WTC11 (cell line): Measurements from ENCODE around the gene EBF3. TPM values are rescaled to one million over a fixed set of nuclear protein-coding genes. Genes with fewer than 3 reads are reported as not detected.

Experiments used
- ATAC-seq: fragments of 200-7000 bp; cut with Tn5 transposase; 2 replicates; pipeline ENCODE4 v1.10.0; 2021; ENCODE audit warnings: mild to moderate bottlenecking, moderate library complexity
- CTCF ChIA-PET: fragments of 300-600 bp; sonication (Branson Sonifier 250); formaldehyde crosslinking; loops from one replicate; lab custom pipeline; 2021; ENCODE audit warnings: antibody characterized with exemption; lab: Charles Lee
- POLR2A ChIA-PET: fragments of 350-600 bp; sonication (Branson Sonifier 250); formaldehyde crosslinking; loops from one replicate; lab custom pipeline; 2021; ENCODE audit warnings: antibody characterized with exemption; lab: Charles Lee
- DNase-seq: peaks from one replicate; pipeline ENCODE4 v3.0.0; 2021; ENCODE audit warnings: low spot score
- H3K27ac Mint-ChIP-seq: 2 replicates; pipeline ENCODE4 v1.8.0; 2021; ENCODE audit warnings: mixed read lengths
- H3K27me3 Mint-ChIP-seq: 2 replicates; pipeline ENCODE4 v1.8.0; 2021; ENCODE audit warnings: low read depth, mild to moderate bottlenecking, moderate library complexity, mixed read lengths
- H3K36me3 Mint-ChIP-seq: 2 replicates; pipeline ENCODE4 v1.8.0; 2021; ENCODE audit warnings: mixed read lengths
- H3K4me1 Mint-ChIP-seq: 2 replicates; pipeline ENCODE4 v1.8.0; 2022; ENCODE audit warnings: mixed read lengths
- H3K4me3 Mint-ChIP-seq: 2 replicates; pipeline ENCODE4 v1.8.0; 2021; ENCODE audit warnings: mild to moderate bottlenecking, moderate library complexity, mixed read lengths
- H3K9me3 Mint-ChIP-seq: 2 replicates; pipeline ENCODE4 v1.8.0; 2021; ENCODE audit warnings: mixed read lengths
- CREB1 ChIP-seq: sonication (generic); formaldehyde crosslinking; IDR thresholded peaks from 2 replicates; pipeline ENCODE4 v1.8.0; 2023; ENCODE audit warnings: mild to moderate bottlenecking, missing genetic modification reagents
- FOXJ3 ChIP-seq: sonication (generic); formaldehyde crosslinking; IDR thresholded peaks from 2 replicates; pipeline ENCODE4 v1.9.0; 2021; ENCODE audit warnings: missing genetic modification reagents, mild to moderate bottlenecking, borderline replicate concordance
- FOXP1 ChIP-seq: sonication (generic); formaldehyde crosslinking; IDR thresholded peaks from 2 replicates; pipeline ENCODE4 v1.8.0; 2022; ENCODE audit warnings: missing genetic modification reagents, mild to moderate bottlenecking, moderate library complexity, borderline replicate concordance
- HMGA2 ChIP-seq: fragments of 250-450 bp; sonication (Bioruptor Pico); IDR thresholded peaks from 2 replicates; pipeline ENCODE4 v1.4.0; 2021; ENCODE audit warnings: mild to moderate bottlenecking, moderate library complexity
- IRF2 ChIP-seq: sonication (generic); formaldehyde crosslinking; IDR thresholded peaks from 2 replicates; pipeline ENCODE4 v1.8.0; 2022; ENCODE audit warnings: low read depth, missing genetic modification reagents, borderline replicate concordance
- JAZF1 ChIP-seq: fragments of 250-450 bp; sonication (Bioruptor Pico); IDR thresholded peaks from 2 replicates; pipeline ENCODE4 v1.9.0; 2021; ENCODE audit warnings: moderate library complexity, mild to moderate bottlenecking, inconsistent platforms
- NR3C1 ChIP-seq: sonication (generic); formaldehyde crosslinking; conservative IDR thresholded peaks from 2 replicates; pipeline ENCODE4 v1.8.1; 2023; ENCODE audit warnings: low read depth, mild to moderate bottlenecking, missing genetic modification reagents
- RELA ChIP-seq: sonication (generic); formaldehyde crosslinking; IDR thresholded peaks from 2 replicates; pipeline ENCODE4 v1.8.1; 2022; ENCODE audit warnings: missing genetic modification reagents, mild to moderate bottlenecking, borderline replicate concordance
- SMAD3 ChIP-seq: sonication (generic); formaldehyde crosslinking; IDR thresholded peaks from 2 replicates; pipeline ENCODE4 v1.8.0; 2022; ENCODE audit warnings: missing genetic modification reagents, mild to moderate bottlenecking, borderline replicate concordance
- SMAD4 ChIP-seq: sonication (generic); formaldehyde crosslinking; IDR thresholded peaks from 2 replicates; pipeline ENCODE4 v1.8.0; 2022; ENCODE audit warnings: mild to moderate bottlenecking, missing genetic modification reagents
- TCF7 ChIP-seq: sonication (generic); formaldehyde crosslinking; IDR thresholded peaks from 2 replicates; pipeline ENCODE4 v1.8.0; 2022; ENCODE audit warnings: mild to moderate bottlenecking, low read depth, missing genetic modification reagents, moderate library complexity
- TEAD4 ChIP-seq: sonication (generic); formaldehyde crosslinking; IDR thresholded peaks from 2 replicates; pipeline ENCODE4 v1.8.0; 2022; ENCODE audit warnings: mild to moderate bottlenecking, missing genetic modification reagents
- ZNF121 ChIP-seq: sonication (generic); formaldehyde crosslinking; IDR thresholded peaks from 2 replicates; pipeline ENCODE4 v1.8.0; 2023; ENCODE audit warnings: missing genetic modification reagents
- ZNF138 ChIP-seq: sonication (generic); formaldehyde crosslinking; conservative IDR thresholded peaks from 2 replicates; pipeline ENCODE4 v1.8.1; 2022; ENCODE audit warnings: mild to moderate bottlenecking, moderate library complexity, missing genetic modification reagents
- ZNF671 ChIP-seq: fragments of 250-450 bp; sonication (Bioruptor Pico); IDR thresholded peaks from 2 replicates; pipeline ENCODE4 v1.8.0; 2021; ENCODE audit warnings: mild to moderate bottlenecking
- total RNA-seq: library from RNA; stranded (reverse); gene quantifications from 3 replicates; pipeline ENCODE4 v1.2.3, GENCODE V29; 2021
- TF ChIP-seq, protein P1 (sequence below): fragments of 250-450 bp; sonication (Bioruptor Pico); IDR thresholded peaks from 2 replicates; pipeline ENCODE4 v1.9.0; 2021; ENCODE audit warnings: mild to moderate bottlenecking
- TF ChIP-seq, protein P2 (sequence below): sonication (generic); formaldehyde crosslinking; conservative IDR thresholded peaks from 2 replicates; pipeline ENCODE4 v1.8.1; 2023; ENCODE audit warnings: mild to moderate bottlenecking, low read depth, missing genetic modification reagents, moderate library complexity
- TF ChIP-seq, protein P3 (sequence below): sonication (generic); formaldehyde crosslinking; IDR thresholded peaks from 2 replicates; pipeline ENCODE4 v1.8.1; 2023; ENCODE audit warnings: mild to moderate bottlenecking, missing genetic modification reagents, moderate library complexity
- TF ChIP-seq, protein P4 (sequence below): fragments of 250-450 bp; sonication (Bioruptor Pico); IDR thresholded peaks from 2 replicates; pipeline ENCODE4 v1.9.0; 2021; ENCODE audit warnings: mild to moderate bottlenecking
- TF ChIP-seq, protein P5 (sequence below): sonication (generic); formaldehyde crosslinking; IDR thresholded peaks from 2 replicates; pipeline ENCODE4 v1.8.1; 2022; ENCODE audit warnings: mild to moderate bottlenecking, moderate library complexity, missing genetic modification reagents
- TF ChIP-seq, protein P6 (sequence below): sonication (generic); formaldehyde crosslinking; conservative IDR thresholded peaks from 2 replicates; pipeline ENCODE4 v1.8.1; 2022; ENCODE audit warnings: mild to moderate bottlenecking, missing genetic modification reagents

EBF3 gene
- total RNA-seq, 1 experiment from 2014 or later = 1.2 TPM

DNA sequence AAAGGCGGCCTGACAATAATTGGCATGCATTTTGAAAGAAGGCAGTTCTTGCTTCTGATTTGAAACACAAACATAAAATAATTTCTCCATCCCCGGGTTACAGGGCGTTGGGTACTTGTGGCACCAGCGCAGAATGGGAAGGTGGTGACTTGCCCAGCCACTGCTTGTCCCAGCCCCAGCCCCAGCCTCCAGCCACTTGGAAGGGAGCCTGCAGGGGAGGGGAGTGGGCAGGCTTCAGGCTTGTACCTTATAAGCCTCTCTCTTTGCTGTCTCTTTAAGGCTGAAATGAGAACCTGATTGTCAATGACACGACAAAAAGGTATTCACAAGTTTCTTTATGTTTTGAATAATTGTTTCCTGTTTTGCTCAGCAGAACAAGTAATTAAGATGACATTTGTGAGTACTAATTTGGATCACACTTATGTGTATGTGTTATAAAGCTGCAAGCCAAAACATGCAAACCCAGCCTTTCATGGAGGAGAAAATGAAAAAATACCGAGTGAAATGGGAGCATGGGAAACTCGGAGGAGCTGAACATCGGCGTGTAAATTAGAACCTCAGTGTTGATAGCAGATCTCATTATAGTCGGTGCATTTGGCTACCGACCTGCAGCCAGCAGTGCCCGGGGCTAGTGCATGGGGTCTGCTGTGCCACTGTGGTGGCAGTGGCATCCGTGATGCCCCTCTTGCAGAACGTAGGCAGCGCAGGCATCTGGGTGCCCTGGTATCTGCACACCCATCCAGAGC, 129.9 kb downstream of the EBF3 start (continued):
- TF ChIP-seq, protein P1, sequence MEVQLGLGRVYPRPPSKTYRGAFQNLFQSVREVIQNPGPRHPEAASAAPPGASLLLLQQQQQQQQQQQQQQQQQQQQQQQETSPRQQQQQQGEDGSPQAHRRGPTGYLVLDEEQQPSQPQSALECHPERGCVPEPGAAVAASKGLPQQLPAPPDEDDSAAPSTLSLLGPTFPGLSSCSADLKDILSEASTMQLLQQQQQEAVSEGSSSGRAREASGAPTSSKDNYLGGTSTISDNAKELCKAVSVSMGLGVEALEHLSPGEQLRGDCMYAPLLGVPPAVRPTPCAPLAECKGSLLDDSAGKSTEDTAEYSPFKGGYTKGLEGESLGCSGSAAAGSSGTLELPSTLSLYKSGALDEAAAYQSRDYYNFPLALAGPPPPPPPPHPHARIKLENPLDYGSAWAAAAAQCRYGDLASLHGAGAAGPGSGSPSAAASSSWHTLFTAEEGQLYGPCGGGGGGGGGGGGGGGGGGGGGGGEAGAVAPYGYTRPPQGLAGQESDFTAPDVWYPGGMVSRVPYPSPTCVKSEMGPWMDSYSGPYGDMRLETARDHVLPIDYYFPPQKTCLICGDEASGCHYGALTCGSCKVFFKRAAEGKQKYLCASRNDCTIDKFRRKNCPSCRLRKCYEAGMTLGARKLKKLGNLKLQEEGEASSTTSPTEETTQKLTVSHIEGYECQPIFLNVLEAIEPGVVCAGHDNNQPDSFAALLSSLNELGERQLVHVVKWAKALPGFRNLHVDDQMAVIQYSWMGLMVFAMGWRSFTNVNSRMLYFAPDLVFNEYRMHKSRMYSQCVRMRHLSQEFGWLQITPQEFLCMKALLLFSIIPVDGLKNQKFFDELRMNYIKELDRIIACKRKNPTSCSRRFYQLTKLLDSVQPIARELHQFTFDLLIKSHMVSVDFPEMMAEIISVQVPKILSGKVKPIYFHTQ = no peak
- TF ChIP-seq, protein P2, sequence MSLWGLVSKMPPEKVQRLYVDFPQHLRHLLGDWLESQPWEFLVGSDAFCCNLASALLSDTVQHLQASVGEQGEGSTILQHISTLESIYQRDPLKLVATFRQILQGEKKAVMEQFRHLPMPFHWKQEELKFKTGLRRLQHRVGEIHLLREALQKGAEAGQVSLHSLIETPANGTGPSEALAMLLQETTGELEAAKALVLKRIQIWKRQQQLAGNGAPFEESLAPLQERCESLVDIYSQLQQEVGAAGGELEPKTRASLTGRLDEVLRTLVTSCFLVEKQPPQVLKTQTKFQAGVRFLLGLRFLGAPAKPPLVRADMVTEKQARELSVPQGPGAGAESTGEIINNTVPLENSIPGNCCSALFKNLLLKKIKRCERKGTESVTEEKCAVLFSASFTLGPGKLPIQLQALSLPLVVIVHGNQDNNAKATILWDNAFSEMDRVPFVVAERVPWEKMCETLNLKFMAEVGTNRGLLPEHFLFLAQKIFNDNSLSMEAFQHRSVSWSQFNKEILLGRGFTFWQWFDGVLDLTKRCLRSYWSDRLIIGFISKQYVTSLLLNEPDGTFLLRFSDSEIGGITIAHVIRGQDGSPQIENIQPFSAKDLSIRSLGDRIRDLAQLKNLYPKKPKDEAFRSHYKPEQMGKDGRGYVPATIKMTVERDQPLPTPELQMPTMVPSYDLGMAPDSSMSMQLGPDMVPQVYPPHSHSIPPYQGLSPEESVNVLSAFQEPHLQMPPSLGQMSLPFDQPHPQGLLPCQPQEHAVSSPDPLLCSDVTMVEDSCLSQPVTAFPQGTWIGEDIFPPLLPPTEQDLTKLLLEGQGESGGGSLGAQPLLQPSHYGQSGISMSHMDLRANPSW (CRISPR knock-in tag) = no peak

DNA sequence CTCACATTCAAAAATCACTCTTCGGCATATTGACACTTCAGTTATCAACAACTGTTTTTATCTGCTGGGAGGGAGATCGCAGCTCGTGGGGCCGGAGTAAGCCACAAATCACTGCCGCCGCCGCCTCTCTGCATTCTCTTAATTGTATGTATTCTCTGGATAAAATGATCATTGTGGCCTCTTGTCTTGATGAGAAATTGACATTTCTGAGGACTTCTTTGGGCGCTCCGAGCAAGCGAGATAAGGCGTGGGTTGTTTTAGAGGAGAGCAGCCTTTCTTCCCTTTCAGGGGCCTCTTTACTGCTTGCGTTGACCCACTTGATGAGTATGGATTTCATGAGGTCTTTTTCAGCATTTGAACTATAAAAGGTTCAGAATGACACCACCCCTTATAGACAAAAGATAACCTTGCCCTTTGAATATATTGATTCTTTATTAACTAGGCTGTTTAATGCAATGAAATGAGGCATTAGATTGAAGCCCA, 130.6 kb downstream of the EBF3 start:
- ATAC-seq = no peak
- Mint-ChIP-seq H3K9me3 (no peaks in the 10 kb centered on the region), H3K4me1 (no peaks in the 10 kb centered on the region), H3K27me3 (no peaks in the 10 kb centered on the region), H3K4me3 (no peak overlapping the region), H3K27ac (no peak overlapping the region), H3K36me3 (no peaks in the 10 kb centered on the region)
- ChIA-PET CTCF (no interaction called here), POLR2A (no interaction called here)
- TF ChIP-seq ZNF138 (CRISPR knock-in tag) (no peak), TCF7 (CRISPR knock-in tag) (no peak), RELA (CRISPR knock-in tag) (no peak), ZNF121 (CRISPR knock-in tag) (no peak), IRF2 (CRISPR knock-in tag) (no peak), CREB1 (CRISPR knock-in tag) (no peak), ZNF671 (CRISPR knock-in tag) (no peak), SMAD3 (CRISPR knock-in tag) (no peak), HMGA2 (CRISPR knock-in tag) (no peak)
- TF ChIP-seq, protein P3, sequence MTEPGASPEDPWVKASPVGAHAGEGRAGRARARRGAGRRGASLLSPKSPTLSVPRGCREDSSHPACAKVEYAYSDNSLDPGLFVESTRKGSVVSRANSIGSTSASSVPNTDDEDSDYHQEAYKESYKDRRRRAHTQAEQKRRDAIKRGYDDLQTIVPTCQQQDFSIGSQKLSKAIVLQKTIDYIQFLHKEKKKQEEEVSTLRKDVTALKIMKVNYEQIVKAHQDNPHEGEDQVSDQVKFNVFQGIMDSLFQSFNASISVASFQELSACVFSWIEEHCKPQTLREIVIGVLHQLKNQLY = no peak
- DNase-seq = no peak

DNA sequence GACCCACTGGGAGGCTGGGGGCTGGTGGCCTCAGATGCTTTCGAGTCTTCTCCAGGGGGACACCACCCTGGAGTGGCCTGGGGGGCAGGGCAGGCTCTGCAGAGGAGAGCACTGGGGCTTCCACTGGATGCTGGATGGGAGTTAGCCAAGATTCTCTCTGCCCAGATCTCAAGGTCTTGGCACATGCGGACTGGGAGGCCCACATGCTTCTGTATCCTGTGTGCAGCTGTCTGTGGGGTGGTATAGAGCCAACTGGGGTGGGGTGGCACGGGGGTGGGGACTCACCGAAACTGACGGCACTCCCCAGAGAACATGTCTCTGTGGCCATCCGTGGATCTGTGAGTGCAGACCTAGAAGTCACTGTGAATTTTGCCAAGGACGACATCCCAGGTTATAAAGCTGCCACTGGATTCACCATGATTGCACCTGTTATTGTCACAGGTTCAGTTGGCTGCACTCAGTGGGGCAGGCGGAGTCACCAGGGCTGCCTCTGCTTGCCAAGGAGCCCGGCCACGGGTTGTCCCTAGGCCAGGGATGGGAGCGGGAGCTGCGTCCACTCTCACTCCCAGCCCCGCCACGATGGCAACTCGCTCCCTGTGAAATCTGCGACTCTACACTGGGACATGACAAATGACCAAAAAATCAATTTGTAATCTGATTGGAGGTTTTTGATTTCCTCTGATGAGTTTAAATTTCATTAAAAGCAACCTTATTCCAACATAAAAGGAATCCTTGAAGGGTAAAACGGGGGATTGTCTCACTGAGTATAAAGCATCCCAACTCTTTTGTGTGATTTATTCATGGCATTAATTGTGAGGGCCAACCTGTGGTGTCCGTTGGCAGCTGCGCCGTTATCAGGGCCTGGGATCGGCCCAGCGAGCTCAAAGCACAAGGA, 131.3 kb downstream of the EBF3 start:
- H3K4me1 Mint-ChIP-seq = no peaks in the 10 kb centered on the region
- H3K9me3 Mint-ChIP-seq = no peaks in the 10 kb centered on the region
- H3K27me3 Mint-ChIP-seq = no peaks in the 10 kb centered on the region
- CTCF ChIA-PET = no interaction called here
- POLR2A ChIA-PET = no interaction called here
- no peak for ATAC-seq
- no peak overlapping the region for H3K27ac Mint-ChIP-seq
- no peak for DNase-seq
- no peaks in the 10 kb centered on the region for H3K36me3 Mint-ChIP-seq
- H3K4me3 Mint-ChIP-seq = no peak overlapping the region
- TF ChIP-seq NR3C1 (CRISPR knock-in tag) = no peak
- no peak for TF ChIP-seq JAZF1 (CRISPR knock-in tag)
- TF ChIP-seq, protein P4, sequence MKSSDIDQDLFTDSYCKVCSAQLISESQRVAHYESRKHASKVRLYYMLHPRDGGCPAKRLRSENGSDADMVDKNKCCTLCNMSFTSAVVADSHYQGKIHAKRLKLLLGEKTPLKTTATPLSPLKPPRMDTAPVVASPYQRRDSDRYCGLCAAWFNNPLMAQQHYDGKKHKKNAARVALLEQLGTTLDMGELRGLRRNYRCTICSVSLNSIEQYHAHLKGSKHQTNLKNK = no peak
- TF ChIP-seq, protein P5, sequence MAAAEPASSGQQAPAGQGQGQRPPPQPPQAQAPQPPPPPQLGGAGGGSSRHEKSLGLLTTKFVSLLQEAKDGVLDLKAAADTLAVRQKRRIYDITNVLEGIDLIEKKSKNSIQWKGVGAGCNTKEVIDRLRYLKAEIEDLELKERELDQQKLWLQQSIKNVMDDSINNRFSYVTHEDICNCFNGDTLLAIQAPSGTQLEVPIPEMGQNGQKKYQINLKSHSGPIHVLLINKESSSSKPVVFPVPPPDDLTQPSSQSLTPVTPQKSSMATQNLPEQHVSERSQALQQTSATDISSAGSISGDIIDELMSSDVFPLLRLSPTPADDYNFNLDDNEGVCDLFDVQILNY = no peak
- TF ChIP-seq TEAD4 (CRISPR knock-in tag) = no peak
- TF ChIP-seq FOXJ3 (CRISPR knock-in tag) = no peak
- TF ChIP-seq SMAD4 = no peak
- no peak for TF ChIP-seq FOXP1 (CRISPR knock-in tag)
- TF ChIP-seq, protein P6, sequence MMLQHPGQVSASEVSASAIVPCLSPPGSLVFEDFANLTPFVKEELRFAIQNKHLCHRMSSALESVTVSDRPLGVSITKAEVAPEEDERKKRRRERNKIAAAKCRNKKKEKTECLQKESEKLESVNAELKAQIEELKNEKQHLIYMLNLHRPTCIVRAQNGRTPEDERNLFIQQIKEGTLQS (CRISPR knock-in tag) = no peak
